Uterus (tissue), 2 donors: ENCODE results near the gene KRT86.

Experiments
- POLR2A ChIP-seq, 2 donors: fragments of 450-650 bp; IDR thresholded peaks; one replicate each; pipeline ENCODE4 v1.6.1; 2016; ENCODE audit warnings: antibody characterized with exemption in 2 of 2, mild to moderate bottlenecking in 1 of 2, moderate library complexity in 1 of 2
- TF ChIP-seq, protein P1 (sequence below), 4 experiments: fragments of 200-600 bp in 2 of 4; fragments of 450-650 bp in 2 of 4; sonication (generic) in 2 of 4; IDR thresholded peaks; one replicate each; pipeline ENCODE4 v1.5.1; 2016 to 2019; ENCODE audit warnings: antibody characterized with exemption in 4 of 4, mild to moderate bottlenecking in 2 of 4, moderate library complexity in 1 of 4

- TF ChIP-seq POLR2A (IDR thresholded peaks at IDR 0.05), result no peak
- TF ChIP-seq, protein P1, sequence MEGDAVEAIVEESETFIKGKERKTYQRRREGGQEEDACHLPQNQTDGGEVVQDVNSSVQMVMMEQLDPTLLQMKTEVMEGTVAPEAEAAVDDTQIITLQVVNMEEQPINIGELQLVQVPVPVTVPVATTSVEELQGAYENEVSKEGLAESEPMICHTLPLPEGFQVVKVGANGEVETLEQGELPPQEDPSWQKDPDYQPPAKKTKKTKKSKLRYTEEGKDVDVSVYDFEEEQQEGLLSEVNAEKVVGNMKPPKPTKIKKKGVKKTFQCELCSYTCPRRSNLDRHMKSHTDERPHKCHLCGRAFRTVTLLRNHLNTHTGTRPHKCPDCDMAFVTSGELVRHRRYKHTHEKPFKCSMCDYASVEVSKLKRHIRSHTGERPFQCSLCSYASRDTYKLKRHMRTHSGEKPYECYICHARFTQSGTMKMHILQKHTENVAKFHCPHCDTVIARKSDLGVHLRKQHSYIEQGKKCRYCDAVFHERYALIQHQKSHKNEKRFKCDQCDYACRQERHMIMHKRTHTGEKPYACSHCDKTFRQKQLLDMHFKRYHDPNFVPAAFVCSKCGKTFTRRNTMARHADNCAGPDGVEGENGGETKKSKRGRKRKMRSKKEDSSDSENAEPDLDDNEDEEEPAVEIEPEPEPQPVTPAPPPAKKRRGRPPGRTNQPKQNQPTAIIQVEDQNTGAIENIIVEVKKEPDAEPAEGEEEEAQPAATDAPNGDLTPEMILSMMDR (IDR thresholded peaks at IDR 0.05), result no peak
Observed at GRCh38 chr12:52346593-52346992, 72.1 kb downstream of the KRT86 start.
